NCI-H2029 treated with DMSO at 0.1 percent for 48 hours (cell line): ENCODE results near the gene SS18.

ENCODE experiments used
- DNase-seq: peaks from one replicate; lab custom pipeline; 2025; lab: John Stamatoyannopoulos, UW

The SS18 gene

DNA sequence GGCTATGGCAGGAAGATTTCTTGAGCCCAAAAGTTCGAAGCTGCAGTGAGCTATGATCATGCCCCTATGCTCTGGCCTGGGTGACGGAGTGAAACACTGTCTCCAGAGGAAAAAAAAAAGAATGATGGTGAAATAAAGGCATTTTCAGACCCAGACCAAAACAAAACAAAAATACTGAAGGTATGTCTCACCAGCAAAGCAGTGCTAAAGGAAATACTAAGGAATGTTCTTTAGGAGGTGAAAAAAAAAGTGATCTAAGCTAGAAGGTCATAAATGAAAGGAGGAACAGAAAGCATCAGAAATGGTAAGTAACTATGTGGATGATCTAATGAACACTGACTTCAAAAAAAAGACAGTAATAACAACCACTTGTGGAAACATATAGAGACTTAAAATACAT lies 18.7 kb downstream of the SS18 start:
- no peak for DNase-seq

DNA sequence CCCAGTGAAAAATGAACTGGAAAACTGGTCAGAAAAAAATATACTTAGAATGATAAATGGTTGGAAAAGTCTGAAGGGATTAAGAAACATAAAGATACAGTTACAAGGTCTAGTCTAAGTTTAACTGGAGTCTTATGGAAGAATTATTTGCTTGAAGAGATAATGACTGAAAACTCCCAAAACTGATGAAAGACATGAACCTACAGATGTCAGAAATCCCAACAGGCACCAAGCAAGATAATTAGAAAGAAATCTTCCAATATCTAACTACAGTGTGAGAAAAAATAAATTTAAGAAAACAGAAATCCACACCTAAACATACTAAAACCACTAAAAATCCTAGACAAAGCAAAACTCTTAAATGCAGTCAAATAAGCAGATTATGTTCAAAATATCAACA lies 19.4 kb downstream of the SS18 start:
- no peak for DNase-seq

DNA sequence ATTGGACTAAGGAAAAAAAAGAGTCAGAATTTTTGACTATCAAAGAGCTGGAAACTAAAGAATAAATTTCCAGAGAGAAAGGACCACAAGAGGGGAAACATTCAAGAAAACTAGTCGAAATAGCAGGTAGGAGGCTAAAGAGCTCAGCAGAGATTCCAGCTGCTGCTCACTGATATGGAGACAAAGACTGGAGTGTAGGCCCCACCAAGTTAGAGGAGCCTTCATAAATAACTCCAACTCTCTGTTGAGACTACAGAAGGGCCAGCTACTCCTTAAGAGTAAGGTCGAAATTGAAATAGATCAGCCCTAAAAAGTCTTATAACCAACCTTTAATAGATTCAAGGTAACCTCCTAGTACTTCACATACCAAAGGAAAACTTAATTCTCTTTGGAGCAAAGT lies 31.1 kb downstream of the SS18 start:
- DNase-seq: no peak

DNA sequence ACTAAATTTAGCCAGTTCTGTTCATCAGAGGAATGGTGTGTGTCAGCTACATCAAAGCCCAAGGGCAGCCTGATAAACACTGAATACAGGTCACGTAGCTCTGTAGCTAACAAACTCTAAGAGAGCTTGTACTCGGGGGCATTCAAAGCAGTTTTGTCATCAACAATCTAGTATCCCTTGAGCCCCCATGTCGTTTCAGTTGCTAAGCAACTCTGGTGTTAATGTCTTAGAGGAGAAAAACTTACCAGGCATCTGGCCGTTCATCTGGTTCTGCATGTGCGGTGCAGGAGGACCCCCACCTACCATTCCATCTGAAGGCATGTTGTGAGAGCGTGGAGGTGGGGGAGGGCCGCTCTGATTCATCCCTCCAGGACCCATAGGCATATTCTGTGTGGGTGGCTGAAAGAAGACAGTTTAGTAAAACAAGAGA lies 33.1 kb downstream of the SS18 start:
- no peak for DNase-seq

DNA sequence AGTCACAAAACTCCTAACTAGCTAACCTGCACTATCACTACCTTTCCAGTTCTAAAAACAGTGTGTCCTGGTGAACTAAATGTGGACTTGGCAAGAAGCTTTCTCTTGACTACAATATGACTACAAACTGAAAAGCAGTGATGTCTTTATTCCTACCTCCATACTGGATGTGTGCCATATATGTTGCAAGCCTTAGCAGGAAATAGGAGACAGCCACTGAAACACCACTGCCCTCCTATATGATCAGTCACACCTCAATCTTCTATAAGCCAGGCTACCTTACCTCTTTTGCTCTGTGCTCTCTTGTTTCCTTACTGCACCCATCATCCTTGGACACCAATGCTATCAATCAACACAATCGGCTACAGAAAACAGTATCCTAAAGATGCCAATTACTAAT lies 34.1 kb downstream of the SS18 start:
- no peak for DNase-seq

DNA sequence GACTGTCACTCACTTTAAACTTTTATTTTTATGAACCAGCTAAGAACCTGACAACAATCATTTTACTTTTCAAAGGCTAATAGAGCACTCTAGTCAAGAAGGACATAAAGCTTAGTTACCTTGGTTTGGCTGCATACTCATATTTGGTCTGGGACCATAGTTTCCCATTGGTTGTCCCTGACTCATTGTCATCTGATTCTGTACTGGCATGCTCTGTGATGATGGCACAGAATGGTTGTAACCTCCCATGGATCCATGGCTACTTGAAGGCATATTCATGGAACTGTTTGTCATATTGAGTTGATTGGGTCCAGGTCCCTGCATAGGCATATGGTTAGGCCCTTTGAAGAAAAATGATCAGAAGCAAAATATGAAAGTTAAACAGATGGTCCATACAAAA lies 37.9 kb downstream of the SS18 start:
- no peak for DNase-seq

DNA sequence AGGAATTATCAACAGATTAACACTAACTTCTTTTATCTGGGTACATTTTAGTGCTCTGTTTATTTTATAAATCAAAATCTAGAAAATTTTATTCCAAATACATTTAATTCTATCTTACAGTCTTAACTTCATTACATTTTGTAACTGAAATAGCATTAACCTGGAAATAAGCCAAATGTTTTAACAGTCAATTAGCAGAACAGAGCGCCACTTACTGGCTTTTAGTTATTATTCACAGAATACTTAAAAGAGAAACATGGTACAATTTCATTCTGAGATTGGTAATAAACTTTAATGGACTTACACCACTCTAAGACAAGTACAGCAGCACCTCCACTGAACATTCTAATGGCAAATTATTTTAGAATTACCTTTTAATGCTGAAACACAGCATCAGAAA lies 38.6 kb downstream of the SS18 start:
- DNase-seq: no peak

DNA sequence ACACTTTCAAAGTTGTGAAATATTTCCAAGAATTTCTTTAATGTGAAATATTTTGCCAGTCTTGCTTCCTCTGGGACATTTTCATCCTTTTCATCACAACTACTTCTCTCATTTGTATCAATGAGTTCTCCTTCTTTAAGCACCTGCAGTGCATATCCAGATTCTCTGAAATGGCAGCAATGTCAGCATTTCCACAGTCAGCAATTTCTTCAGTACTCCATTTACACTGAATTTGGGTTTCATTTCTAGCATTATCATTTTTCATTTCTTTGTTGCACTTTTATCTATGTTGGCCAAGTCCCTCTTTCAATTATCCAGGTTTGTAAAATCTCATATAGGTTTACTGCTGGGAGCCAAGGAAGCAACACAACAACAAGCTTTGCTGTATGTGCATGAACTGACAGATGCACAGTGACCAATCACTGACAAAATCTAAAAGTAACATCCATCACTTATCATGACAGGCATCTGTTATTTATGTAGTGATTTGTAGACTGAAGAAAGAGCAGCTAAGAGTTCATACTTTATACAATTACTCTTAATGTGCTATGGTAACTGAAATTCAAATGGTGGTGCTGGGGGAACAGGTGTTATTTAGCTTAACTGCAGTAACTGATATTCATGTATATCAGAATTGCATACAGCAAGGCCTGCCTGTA lies 43.9 kb downstream of the SS18 start:
- DNase-seq: no peak

DNA sequence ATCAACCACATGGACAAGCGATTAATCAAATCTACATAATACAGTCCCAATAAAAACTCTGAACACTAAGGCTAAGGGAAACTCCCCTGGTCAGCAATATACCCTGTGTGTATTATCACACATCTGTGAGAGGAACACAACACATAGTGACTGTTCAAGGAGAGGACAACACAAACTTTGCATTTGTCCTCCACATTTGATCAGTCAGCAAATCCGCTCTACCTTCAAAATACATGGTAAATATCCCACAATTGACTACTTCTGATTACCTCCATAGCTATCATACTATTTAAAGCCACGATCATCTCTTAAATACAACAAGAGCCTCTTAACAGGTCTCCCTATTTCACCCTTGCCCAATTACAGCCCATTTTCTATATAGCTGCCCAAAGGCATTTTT lies 45.6 kb downstream of the SS18 start:
- DNase-seq: no peak

DNA sequence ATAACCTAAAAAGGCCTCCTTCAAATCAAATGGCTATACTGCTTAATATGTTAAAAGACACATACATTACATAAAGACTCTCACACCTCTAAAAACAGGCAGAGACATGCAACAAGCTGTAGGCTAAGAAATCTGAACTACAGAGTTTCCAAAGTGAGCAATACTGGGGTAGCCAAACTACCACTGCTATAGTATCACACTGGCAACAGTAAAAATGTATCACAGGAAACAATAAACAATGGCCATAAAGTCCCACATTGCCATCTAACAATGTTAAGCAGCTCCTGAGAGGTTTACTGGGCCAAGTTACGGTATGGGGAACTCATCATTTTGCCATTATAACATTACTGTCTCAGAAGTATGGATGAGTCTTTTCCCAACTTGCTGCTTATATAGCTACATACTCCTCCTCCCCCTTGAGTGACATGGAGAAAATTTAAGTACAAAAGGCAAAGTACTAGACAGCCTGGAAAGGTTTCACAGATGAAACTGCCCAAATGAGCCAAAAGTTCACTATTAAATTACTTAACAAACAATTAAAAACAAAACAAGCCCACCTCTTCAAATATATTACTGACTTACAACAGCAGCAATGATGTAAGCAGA lies 50.3 kb downstream of the SS18 start:
- DNase-seq: no peak

DNA sequence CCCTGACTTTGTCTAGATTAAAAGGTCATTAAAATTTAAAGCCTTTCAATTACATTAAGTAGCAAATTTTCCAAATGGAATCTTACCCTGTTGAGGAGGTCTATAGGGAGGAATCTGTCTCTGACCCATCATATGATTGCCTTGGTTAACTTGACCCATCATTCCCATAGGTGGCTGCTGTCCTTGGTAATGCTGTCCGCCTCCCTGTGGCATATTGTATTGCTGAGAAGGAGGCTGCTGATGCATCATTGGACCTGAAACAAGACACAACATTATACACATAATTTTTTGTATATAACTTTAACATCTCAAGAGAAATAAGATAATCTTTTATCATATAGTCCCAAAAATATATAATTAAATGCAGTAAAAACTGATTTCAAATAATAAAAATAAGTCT lies 51.2 kb downstream of the SS18 start:
- no peak for DNase-seq

DNA sequence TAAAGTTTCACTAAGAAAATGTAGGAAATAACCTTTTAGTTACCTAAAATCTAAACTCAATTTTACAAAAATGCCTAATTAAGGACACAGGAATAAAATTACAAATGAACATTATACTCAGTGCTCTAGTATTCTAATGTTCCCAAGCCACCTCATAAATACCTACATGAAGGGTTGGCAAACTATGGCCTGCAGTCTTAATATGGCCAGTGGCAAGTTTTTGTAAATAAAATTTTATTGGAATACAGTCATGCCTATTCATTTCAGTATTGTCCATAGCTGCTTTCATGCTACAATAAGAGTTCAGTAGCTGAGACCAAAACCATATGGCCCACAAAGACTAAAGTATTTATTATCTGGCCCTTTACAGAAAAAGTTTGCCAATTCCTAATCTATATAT lies 53.8 kb downstream of the SS18 start:
- no peak for DNase-seq

DNA sequence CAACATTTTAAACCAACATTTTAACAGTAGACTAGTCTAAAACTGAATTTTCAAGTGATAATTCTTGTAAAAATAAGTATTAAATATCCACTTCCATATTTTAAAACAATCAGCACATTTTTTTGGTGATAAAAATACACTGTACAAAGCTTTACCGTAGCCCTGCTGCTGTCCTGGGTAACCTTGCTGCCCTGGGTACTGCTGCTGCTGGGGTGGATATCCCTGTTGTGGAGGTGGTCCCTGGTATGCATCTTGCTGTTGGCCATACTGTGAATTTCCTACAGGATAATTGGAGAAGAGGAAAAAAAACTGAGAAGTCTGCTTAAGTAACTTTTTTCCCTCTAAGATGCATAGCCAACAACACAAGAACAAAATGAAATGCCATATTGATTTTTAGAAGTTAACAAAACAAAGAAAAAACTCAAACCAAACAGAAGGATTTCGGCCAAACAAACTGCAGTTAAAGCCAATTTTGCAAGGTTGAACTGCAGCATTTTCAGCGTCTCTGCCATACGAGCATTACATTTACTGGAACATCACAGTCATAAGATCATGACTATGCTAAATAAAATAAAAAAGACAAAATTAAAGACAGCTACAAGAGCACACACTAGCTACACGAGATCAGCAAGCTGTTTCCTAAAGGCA lies 55.4 kb downstream of the SS18 start:
- no peak for DNase-seq

DNA sequence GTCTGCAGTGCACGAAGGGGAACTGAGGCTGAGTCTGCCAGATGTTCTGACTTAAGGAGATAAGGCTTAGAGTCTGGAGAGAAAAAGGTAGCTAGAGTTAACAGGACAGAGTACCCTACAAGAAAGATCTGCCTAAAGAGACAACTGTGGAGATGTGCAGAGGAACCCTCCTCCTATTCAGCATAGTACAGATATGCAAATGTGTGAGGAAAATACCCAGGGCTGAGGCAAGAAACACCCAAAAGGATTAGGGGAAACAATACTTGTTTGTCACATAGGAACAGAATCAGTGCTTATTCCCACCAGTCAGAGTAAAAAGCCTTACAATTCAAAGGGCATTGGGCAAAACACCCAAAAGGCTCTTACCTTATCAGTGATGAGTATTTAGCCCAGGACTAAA lies 67.8 kb downstream of the SS18 start:
- DNase-seq: no peak

DNA sequence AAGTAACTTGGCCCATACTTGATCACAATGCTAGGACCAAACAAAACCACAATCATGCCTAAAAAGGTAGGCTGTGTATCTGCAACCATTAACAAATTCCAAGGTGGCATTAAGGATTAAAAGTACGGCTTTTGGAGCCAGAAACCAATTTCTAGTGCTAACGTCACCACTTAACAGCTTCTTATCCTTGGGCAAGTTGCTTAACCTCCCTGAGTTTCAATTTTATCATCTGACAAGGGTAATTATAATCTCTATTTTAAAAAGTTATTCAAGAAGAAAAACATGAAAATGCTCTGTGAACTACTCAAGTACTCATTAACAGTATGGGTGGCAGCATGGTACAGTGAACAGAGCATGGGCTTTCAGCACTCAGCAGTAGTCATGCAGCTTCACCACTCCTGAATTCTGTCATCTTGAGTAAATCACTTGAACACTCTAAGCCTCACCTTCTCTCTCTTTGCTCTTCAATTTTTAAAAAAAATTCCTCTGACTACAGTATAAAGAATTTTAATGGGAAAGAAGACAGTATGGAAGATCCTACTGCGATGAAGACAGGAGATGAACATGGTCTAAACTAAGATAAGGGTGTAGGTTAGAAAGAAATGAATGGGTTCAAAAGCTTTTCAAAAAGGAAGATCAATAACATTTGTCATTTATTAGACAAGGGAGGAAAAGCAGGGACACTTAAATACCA lies 69.2 kb downstream of the SS18 start:
- no peak for DNase-seq

DNA sequence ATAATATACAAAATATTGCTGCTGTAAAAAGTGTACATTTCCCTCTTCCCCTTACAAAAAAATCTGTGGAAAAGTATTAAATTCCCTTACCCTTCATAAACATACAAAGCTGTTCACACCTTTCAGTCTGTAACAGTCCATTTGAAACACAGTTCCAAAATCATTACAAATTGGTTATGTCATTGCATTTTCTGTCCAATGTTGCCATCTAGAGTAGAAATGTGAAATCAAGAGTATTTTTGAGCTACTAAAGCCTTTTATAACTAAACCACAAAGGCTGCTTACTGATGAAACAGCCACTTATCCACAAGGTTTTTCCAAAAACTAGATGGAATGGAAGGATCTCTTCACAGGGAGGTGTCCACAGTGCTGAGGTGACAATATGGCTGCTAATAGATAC lies 72.5 kb downstream of the SS18 start:
- no peak for DNase-seq

DNA sequence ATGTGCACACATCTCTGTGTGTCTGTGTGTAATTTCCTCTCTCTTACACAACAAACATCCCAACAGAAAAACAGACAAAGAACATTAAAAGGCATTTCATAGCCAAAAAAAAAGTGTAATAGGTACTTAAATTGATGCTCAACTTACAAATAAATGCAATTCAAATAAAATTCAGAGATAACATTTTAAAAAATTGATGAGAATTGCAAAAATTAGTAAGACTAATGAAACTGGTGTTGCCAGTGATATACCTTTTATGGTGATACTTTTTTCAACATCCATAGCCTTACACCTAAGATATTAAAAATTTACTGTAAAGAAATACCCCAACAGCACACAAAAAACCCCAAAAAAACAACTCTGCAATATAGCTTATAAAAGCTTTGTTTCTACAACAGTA lies 76.0 kb downstream of the SS18 start:
- no peak for DNase-seq

DNA sequence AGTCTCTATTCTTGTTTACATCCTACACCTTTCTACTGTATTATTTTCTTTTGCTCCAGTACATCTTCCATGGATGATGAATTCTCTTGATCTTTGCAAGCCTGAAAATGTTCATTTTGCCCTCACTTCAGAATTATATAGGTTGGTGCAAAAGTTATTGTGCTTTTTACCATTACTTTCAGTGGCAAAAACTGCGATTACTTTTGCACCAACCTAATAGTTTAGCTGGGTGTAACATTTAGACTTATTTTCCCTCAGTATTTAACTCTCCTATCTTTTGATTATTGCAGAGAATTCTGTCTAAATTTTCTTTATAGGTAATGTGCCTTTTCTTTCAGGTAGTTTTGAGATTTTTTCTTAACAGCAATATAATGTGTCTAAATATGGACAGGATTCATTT lies 81.8 kb downstream of the SS18 start:
- no peak for DNase-seq

DNA sequence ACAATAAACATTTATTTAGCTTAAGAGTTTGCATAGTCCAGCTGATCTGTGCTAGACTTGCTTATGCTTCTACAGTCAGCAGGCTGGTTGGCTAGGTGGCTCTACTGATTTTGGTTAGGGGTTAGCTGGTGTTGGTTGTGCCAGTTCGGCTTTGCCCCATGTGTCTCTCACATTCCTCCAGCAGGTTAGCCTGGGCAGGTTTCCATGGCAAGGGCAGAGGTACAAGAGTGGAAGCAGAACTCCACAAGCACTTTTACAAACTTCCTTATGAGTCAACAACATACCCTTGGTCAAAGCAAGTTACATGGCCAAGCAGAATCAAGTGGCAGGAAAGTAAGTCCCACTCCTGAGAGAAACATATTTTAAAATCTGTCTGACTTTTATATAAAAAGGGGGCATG lies 82.3 kb downstream of the SS18 start:
- DNase-seq: no peak

DNA sequence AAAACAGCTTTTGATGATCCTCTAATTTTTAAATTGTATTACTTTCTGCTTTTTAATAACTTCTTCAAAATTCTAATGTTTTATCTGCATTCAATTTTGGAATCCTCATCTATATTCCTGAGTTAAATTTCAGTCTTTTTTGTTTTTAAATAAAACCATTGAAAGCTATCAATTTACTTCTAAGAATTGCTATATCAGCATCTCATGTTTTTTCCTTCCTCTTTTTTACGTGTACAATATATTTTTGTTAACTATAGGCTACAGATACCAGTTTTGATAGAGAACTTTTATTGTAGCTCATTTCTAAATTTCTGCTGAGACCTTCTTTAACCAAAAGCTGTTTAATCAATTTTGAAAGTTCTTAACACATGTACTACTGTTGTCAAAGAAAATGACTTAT lies 84.5 kb downstream of the SS18 start:
- DNase-seq: no peak

DNA sequence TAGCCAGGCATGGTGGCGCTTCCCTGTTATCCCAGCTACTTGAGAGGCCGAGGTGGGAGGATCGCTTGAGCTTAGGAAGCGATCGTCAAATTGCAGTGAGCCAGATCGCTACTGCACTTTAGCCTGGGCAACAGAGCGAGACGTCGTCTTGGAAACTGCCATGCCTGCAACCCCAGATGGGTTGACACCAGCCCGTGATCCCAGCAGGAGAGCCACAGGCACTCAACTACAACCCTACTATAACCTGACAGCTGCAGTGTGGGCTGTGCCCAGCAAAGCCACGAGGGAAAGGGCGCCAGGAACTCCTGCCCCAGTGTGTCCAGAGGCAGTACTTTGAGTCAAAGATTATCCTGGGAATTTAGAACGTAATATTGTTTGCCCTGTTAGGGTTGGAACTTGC lies 85.6 kb downstream of the SS18 start:
- no peak for DNase-seq

DNA sequence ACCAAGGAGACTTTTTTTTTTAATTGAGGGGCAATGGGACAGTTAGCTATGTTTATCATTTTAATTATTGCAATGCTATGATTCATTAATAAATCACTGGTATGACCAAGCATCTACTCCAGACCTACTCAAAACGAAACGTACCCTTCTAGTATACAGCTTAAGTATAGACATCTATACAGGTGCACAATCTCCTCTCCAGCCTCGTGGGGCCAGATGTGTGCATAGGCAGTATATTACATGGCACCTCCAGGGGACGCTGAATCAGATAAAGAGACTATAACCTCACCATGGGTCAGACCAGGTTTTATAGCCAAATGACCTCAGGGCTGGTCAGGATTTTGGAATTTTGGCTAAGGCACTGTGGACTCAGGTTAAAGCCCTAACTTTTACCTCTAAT lies 86.6 kb downstream of the SS18 start:
- no peak for DNase-seq

DNA sequence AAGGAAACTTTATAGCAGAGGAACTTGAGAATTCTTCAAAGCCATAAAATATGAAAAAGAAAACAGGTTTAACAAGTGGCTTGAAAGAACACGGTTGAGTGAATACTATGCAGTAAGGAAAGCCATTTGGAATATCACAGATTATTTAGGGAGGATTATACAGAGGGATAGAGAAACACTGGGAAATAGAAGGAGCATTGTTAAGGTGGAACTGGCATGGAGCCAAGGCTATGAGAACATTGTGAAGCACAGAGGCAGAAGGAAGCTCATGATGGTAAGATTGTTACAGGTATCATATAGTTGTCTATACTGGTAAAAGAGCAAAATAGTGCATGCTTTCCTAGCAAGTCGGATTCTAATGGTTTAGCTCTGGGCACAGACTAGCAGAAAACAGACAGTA lies 87.1 kb downstream of the SS18 start:
- DNase-seq: no peak
